Ishikawa (cell line): ENCODE measurements around the gene GRID1.

ENCODE experiments used
- CEBPB ChIP-seq: IDR thresholded peaks from 2 replicates; pipeline ENCODE4 v1.6.1; 2012
- CREB1 ChIP-seq: IDR thresholded peaks from 2 replicates; pipeline ENCODE4 v1.6.1; 2012; ENCODE audit warnings: low read depth
- EGR1 ChIP-seq: IDR thresholded peaks from 2 replicates; pipeline ENCODE4 v1.6.1; 2012
- EP300 ChIP-seq: IDR thresholded peaks from 2 replicates; pipeline ENCODE4 v1.6.1; 2012; ENCODE audit warnings: borderline replicate concordance
- FOXM1 ChIP-seq: IDR thresholded peaks from 2 replicates; pipeline ENCODE4 v1.6.1; 2012; ENCODE audit warnings: low read depth, borderline replicate concordance
- MAX ChIP-seq: IDR thresholded peaks from 2 replicates; pipeline ENCODE4 v1.6.1; 2012
- NFIC ChIP-seq: IDR thresholded peaks from 2 replicates; pipeline ENCODE4 v1.6.1; 2012
- RAD21 ChIP-seq: IDR thresholded peaks from 2 replicates; pipeline ENCODE4 v1.6.1; 2012; ENCODE audit warnings: low read depth
- REST ChIP-seq: IDR thresholded peaks from 2 replicates; pipeline ENCODE4 v1.6.1; 2012; ENCODE audit warnings: low read depth, mild to moderate bottlenecking
- TAF1 ChIP-seq: IDR thresholded peaks from 2 replicates; pipeline ENCODE4 v1.6.1; 2012; ENCODE audit warnings: low read depth, mild to moderate bottlenecking
- TCF12 ChIP-seq: IDR thresholded peaks from 2 replicates; pipeline ENCODE4 v1.6.1; 2012; ENCODE audit warnings: low read depth
- TEAD4 ChIP-seq: IDR thresholded peaks from 2 replicates; pipeline ENCODE4 v1.6.1; 2012
- USF1 ChIP-seq: IDR thresholded peaks from 2 replicates; pipeline ENCODE4 v1.6.1; 2012
- YY1 ChIP-seq: IDR thresholded peaks from 2 replicates; pipeline ENCODE4 v1.6.1; 2012; ENCODE audit warnings: low read depth
- ZBTB7A ChIP-seq: IDR thresholded peaks from 2 replicates; pipeline ENCODE4 v1.6.1; 2012; ENCODE audit warnings: low read depth

GRID1 gene

GRCh38 chr10:85857791-85858190 is 508.8 kb downstream of the GRID1 start:
- TF ChIP-seq EGR1 = no peak
- no peak for TF ChIP-seq TAF1
- no peak for TF ChIP-seq TCF12
- TF ChIP-seq ZBTB7A = no peak
- no peak for TF ChIP-seq MAX
- no peak for TF ChIP-seq USF1
- no peak for TF ChIP-seq CEBPB
- TF ChIP-seq RAD21 = no peak
- TF ChIP-seq TEAD4 = no peak
- no peak for TF ChIP-seq YY1
- no peak for TF ChIP-seq CREB1
- no peak for TF ChIP-seq EP300
- no peak for TF ChIP-seq FOXM1
- TF ChIP-seq NFIC = no peak
- TF ChIP-seq REST = no peak

GRCh38 chr10:85857305-85857704 is 509.3 kb downstream of the GRID1 start:
- TF ChIP-seq ZBTB7A = no peak
- no peak for TF ChIP-seq TCF12
- TF ChIP-seq TEAD4 = no peak
- TF ChIP-seq MAX = no peak
- TF ChIP-seq NFIC = no peak
- TF ChIP-seq FOXM1 = no peak
- no peak for TF ChIP-seq TAF1
- no peak for TF ChIP-seq CREB1

GRCh38 chr10:85851934-85852333 is 514.7 kb downstream of the GRID1 start:
- TF ChIP-seq TAF1 (no peak), NFIC (no peak), USF1 (no peak), EP300 (no peak), FOXM1 (no peak), CEBPB (no peak), MAX (no peak), TEAD4 (no peak), EGR1 (no peak), CREB1 (no peak), REST (no peak), TCF12 (no peak), ZBTB7A (no peak), YY1 (no peak), RAD21 (no peak)

GRCh38 chr10:85851325-85851724 is 515.3 kb downstream of the GRID1 start:
- TF ChIP-seq CEBPB (no peak), RAD21 (no peak), FOXM1 (no peak), EGR1 (no peak), MAX (no peak), ZBTB7A (no peak), TCF12 (no peak), CREB1 (no peak), TAF1 (no peak), REST (no peak), USF1 (no peak), EP300 (no peak)
